Measurements from ENCODE around the gene NAP1L4.

The NAP1L4 gene

DNA sequence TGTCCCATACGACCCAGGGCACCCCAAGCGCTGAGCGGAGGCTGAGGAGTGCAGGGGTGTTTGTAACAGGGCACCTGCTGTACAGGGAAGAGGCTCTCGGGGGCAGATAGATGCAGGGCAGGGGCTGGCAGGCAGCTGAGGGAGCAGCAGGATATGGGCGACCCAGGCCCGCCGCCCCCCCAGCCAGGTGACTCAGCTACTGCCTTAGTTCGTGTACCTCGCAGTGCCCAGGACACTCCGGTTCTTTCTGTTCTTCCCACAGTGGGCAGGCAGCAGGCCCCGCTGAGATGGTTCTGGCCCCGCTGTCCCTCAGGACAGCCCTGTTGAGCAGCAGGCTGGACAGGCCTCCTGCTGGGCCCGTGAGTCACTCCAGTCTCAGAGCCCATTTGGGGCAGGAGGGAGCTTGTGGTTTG, 79.1 kb downstream of the NAP1L4 start:
- no peaks in the 10 kb centered on the region for H3K36me3 ChIP-seq (ENCODE audit: insufficient read depth)
- no peak overlapping the region for H2AFZ ChIP-seq (ENCODE audit: low read depth)
- H3K4me3 ChIP-seq (IDR thresholded peaks at IDR 0.05; ENCODE audit: insufficient read depth, low read depth, low read length): no peak overlapping the region
- H3K27me3 ChIP-seq (ENCODE audit: insufficient read depth, low read depth): no peaks in the 10 kb centered on the region; the same call in 1 of the 2 replicates
- TF ChIP-seq CTCF (conservative IDR thresholded peaks at IDR 0.05; ENCODE audit: low read depth, low read length): no peak
- H3K9ac ChIP-seq: no peak overlapping the region
- no peaks in the 10 kb centered on the region for H4K20me1 ChIP-seq (ENCODE audit: insufficient read depth)
- H3K4me1 ChIP-seq (ENCODE audit: low read depth, poor library complexity, severe bottlenecking): no peaks in the 10 kb centered on the region
- H3K27ac ChIP-seq: no peak overlapping the region
- H3K79me2 ChIP-seq (ENCODE audit: insufficient read depth, low read depth): no peaks in the 10 kb centered on the region
- no peak overlapping the region for H3K4me2 ChIP-seq

DNA sequence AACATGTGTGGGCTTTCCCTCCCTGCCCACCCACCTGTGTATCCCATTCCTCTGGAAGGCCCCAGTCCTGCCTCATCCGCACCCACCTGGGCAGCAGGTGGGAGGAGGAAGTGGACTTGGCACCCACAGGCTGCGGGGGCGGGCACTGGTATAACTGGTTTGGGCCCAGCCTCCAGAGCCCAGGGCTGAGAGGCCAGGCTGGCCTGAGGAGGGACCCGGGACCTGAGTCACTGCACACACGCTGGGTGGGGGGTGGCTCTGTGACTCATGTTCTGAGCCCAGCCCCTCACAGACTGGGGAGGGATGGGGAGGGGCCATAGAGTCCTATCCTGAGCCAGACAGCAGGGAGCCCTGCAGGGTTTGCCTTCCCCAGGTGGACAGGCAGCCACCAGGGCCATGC, 79.6 kb downstream of the NAP1L4 start:
- H3K79me2 ChIP-seq (ENCODE audit: insufficient read depth, low read depth): no peaks in the 10 kb centered on the region
- no peaks in the 10 kb centered on the region; the same call in 1 of the 2 replicates for H3K27me3 ChIP-seq (ENCODE audit: insufficient read depth, low read depth)
- H3K36me3 ChIP-seq (ENCODE audit: insufficient read depth): no peaks in the 10 kb centered on the region
- H3K9ac ChIP-seq: no peak overlapping the region
- H3K27ac ChIP-seq: no peak overlapping the region
- H3K4me1 ChIP-seq (ENCODE audit: low read depth, poor library complexity, severe bottlenecking): no peaks in the 10 kb centered on the region
- H2AFZ ChIP-seq (ENCODE audit: low read depth): no peak overlapping the region
- H4K20me1 ChIP-seq (ENCODE audit: insufficient read depth): no peaks in the 10 kb centered on the region
- no peak overlapping the region for H3K4me3 ChIP-seq (IDR thresholded peaks at IDR 0.05; ENCODE audit: insufficient read depth, low read depth, low read length)
- no peak for TF ChIP-seq CTCF (conservative IDR thresholded peaks at IDR 0.05; ENCODE audit: low read depth, low read length)
- H3K4me2 ChIP-seq: no peak overlapping the region

GRCh38 chr11:2911785-2912391, 80.2 kb downstream of the NAP1L4 start:
- H3K4me3 ChIP-seq (IDR thresholded peaks at IDR 0.05; ENCODE audit: insufficient read depth, low read depth, low read length): no peak overlapping the region
- no peaks in the 10 kb centered on the region for H3K4me1 ChIP-seq (ENCODE audit: low read depth, poor library complexity, severe bottlenecking)
- no peak overlapping the region for H2AFZ ChIP-seq (ENCODE audit: low read depth)
- no peak for TF ChIP-seq CTCF (conservative IDR thresholded peaks at IDR 0.05; ENCODE audit: low read depth, low read length)
- H3K79me2 ChIP-seq (ENCODE audit: insufficient read depth, low read depth): no peaks in the 10 kb centered on the region
- no peaks in the 10 kb centered on the region for H4K20me1 ChIP-seq (ENCODE audit: insufficient read depth)
- H3K27me3 ChIP-seq (ENCODE audit: insufficient read depth, low read depth): no peaks in the 10 kb centered on the region; the same call in 1 of the 2 replicates
- H3K27ac ChIP-seq: no peak overlapping the region
- no peak overlapping the region for H3K4me2 ChIP-seq
- no peak overlapping the region for H3K9ac ChIP-seq
- H3K36me3 ChIP-seq (ENCODE audit: insufficient read depth): no peaks in the 10 kb centered on the region

DNA sequence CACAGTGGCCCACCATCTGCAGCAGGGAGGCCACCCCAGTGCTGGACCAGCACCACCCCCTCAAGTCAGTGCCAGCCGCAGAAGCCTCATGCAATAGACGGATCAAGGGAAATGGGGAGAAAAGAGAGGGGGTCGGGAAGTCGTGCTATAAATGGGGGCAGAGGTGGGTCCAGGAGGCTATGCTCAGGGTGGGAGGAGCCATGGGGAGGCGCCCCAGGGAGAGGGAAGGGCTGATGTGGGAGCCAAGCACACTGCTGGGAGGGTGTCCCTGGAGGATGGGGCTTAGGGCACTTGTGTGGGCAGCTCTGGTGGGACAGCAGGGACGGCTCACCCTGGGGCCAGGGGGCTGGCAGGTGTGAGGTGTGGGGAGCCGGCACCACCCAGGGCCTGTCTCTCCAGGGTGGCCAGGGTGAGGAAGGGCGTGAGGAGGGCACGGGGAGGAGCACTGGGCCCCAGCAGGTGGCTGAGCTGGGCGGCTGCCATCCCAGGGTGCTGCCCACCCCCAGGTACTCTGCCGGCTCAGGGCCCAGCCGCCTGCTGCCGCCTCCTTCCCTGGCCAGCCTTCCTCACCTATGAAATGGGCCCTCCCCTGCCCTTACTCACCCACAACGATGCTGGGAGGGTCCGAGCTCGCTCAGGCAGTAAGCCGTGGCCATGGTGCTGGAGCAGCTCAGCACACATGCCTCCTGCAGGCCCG, 80.9 kb downstream of the NAP1L4 start:
- no peak overlapping the region for H3K4me2 ChIP-seq

More for the DNA sequence above, 80.9 kb downstream of the NAP1L4 start:
- H3K27ac ChIP-seq: no peak overlapping the region
- H3K9ac ChIP-seq: no peak overlapping the region
- H3K4me3 ChIP-seq (IDR thresholded peaks at IDR 0.05; ENCODE audit: insufficient read depth, low read depth, low read length): no peak overlapping the region
- H2AFZ ChIP-seq (ENCODE audit: low read depth): no peak overlapping the region
- H3K36me3 ChIP-seq (ENCODE audit: insufficient read depth): no peaks in the 10 kb centered on the region
- no peaks in the 10 kb centered on the region for H4K20me1 ChIP-seq (ENCODE audit: insufficient read depth)
- no peak for TF ChIP-seq CTCF (conservative IDR thresholded peaks at IDR 0.05; ENCODE audit: low read depth, low read length)
- no peaks in the 10 kb centered on the region for H3K79me2 ChIP-seq (ENCODE audit: insufficient read depth, low read depth)
- no peaks in the 10 kb centered on the region; the same call in 1 of the 2 replicates for H3K27me3 ChIP-seq (ENCODE audit: insufficient read depth, low read depth)
- no peaks in the 10 kb centered on the region for H3K4me1 ChIP-seq (ENCODE audit: low read depth, poor library complexity, severe bottlenecking)

All from KMS-11 (cell line).